ENCODE data around the gene ADAM33.

The ADAM33 gene

GRCh38 chr20:3679749-3680700 is 1.8 kb downstream of the ADAM33 start:
- no peak for TF ChIP-seq CTCF (conservative IDR thresholded peaks at IDR 0.05; ENCODE audit: low read depth, low read length)
- H3K4me3 ChIP-seq (ENCODE audit: low read depth, low read length): peak overlapping the region; percentile 65
- DNase-seq (ENCODE audit: low read depth): peak; percentile 76

- no peak overlapping the region for H3K4me3 ChIP-seq (ENCODE audit: low read depth, low read length)
- no peak for TF ChIP-seq CTCF (conservative IDR thresholded peaks at IDR 0.05; ENCODE audit: low read depth, low read length)
- no peak for DNase-seq (ENCODE audit: low read depth)
Measured at GRCh38 chr20:3678856-3679720, 2.7 kb downstream of the ADAM33 start.

GRCh38 chr20:3678198-3678597 is 3.6 kb downstream of the ADAM33 start:
- no peak overlapping the region for H3K4me3 ChIP-seq (ENCODE audit: low read depth, low read length)
- TF ChIP-seq CTCF (conservative IDR thresholded peaks at IDR 0.05; ENCODE audit: low read depth, low read length): no peak
- DNase-seq (ENCODE audit: low read depth): no peak

- no peak for TF ChIP-seq CTCF (conservative IDR thresholded peaks at IDR 0.05; ENCODE audit: low read depth, low read length)
Measured at GRCh38 chr20:3677733-3678132, 4.1 kb downstream of the ADAM33 start.

GRCh38 chr20:3674995-3675900 is 6.6 kb downstream of the ADAM33 start:
- no peak for DNase-seq (ENCODE audit: low read depth)
- H3K4me3 ChIP-seq (ENCODE audit: low read depth, low read length): no peak overlapping the region
- TF ChIP-seq CTCF (conservative IDR thresholded peaks at IDR 0.05; ENCODE audit: low read depth, low read length): no peak

More at GRCh38 chr20:3677733-3678132, 4.1 kb downstream of the ADAM33 start:
- peak; percentile 37 for DNase-seq (ENCODE audit: low read depth)
- H3K4me3 ChIP-seq (ENCODE audit: low read depth, low read length): no peak overlapping the region

GRCh38 chr20:3674447-3674846 is 7.4 kb downstream of the ADAM33 start:
- no peak overlapping the region for H3K4me3 ChIP-seq (ENCODE audit: low read depth, low read length)
- no peak for TF ChIP-seq CTCF (conservative IDR thresholded peaks at IDR 0.05; ENCODE audit: low read depth, low read length)
- no peak for DNase-seq (ENCODE audit: low read depth)

Data from choroid plexus epithelial cell (primary cell).